GM18861 (cell line): ENCODE results near the gene HSF4.

Experiments used
- ATAC-seq: cut with Tn5 transposase; IDR thresholded peaks from one replicate; pipeline ENCODE4 v1.9.1; 2021; ENCODE audit not compliant: unreplicated experiment

The HSF4 gene

DNA sequence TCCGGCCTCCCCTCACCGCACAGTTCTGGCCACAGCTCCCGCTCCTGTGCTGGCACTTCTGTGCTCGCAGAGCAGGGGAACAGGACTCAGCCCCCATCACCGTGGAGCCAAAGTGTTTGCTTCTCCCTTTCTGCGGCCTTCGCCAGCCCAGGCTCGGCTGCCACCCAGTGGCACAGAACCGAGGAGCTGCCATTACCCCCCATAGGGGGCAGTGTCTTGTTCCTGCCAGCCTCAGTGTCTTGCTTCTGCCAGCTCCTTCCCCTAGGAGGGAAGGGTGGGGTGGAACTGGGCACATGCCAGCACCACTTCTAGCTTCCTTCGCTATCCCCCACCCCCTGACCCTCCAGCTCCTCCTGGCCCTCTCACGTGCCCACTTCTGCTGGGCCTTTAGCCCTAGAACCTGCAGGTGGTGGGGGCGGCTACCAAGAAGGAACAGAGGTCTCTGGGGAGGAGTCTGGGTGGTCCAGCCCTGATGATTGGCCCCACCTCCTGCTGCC is 33.7 kb downstream of the HSF4 start:
- ATAC-seq, result no peak

DNA sequence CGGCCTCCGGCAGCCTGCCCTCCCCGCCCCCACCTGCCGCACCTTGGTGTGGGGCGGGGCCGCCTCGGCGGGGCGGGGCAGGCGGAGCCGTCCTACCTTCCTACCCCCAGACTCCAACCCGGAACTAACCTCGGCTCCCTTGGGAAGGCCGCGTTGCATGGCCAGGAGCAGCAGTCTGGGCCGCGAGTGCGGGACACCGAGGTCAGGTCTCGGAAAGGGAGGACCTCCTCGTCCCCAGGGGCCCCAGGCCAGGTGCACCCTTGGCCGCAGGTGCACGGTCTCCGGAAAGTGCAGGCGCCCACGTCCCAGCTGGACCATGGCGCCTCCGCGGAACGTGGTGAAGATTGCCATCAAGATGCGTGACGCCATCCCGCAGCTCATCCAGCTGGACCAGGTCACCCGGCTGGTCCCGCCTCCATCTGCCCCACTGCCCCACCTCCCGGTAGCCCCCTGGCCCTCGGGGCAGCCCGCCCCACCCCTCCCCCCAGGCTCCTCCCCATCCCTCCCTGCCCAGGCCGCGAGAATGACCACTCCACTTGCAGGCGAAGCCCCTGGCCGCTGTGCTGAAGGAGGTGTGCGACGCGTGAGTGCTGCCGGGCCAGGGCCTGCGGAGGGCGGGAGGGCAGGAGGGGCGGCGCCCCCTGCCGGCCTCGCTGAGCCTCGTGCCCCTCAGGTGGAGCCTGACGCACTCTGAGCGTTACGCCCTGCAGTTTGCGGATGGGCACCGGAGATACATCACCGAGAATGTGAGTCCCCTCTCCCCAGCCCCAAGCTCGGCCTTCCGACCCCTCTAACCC is 34.7 kb downstream of the HSF4 start, which contains the start of gene ELMO3:
Gene ELMO3 (plus strand): TSS at position 121 of the 797 bp plus-strand sequence. CDS start 196 bp downstream, at position 317.
- no peak for ATAC-seq

- no peak for ATAC-seq
These were observed 35.3 kb downstream of the HSF4 start for GRCh38 chr16:67199808-67200198.

GRCh38 chr16:67200491-67200890 is 35.9 kb downstream of the HSF4 start:
- ATAC-seq, result no peak

DNA sequence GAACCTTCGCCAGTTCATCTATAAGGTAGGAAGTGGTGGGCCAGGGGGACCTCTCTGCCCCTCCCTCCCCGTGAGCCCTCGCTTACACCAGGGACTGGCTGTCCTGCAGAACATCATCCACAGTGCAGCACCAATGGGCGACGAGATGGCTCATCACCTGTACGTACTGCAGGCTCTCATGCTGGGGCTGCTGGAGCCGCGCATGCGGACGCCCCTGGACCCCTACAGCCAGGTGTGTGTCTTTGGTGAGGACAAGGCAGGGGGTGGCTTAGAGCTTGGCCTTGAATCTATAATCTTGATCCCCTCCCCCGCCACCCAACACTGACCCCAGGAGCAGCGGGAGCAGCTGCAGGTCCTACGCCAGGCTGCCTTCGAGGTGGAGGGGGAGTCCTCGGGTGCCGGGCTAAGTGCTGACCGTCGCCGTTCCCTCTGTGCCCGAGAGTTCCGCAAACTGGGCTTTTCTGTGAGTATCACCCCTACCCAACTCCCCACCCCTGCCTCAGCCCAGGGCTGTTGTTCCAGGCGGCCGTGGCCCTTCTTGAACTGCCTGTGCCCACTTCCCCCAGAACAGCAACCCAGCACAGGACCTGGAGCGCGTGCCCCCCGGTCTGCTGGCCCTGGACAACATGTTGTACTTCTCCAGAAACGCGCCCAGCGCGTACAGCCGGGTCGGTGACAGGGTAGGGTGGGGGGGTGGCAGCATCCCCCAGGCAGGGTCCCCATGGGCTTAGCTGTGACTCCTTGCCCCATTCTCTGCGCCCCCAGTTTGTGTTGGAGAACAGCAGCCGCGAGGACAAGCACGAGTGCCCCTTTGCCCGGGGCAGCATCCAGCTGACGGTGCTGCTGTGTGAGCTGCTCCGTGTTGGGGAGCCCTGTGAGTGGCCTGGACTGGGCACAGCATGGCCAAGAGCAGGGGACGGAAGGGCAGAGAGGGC is 37.1 kb downstream of the HSF4 start:
- no peak for ATAC-seq

GRCh38 chr16:67202426-67202825 is 37.9 kb downstream of the HSF4 start:
- no peak for ATAC-seq

- no peak for ATAC-seq
These were observed 38.5 kb downstream of the HSF4 start for GRCh38 chr16:67202956-67203493.

GRCh38 chr16:67204076-67204475 is 39.5 kb downstream of the HSF4 start:
- no peak for ATAC-seq

DNA sequence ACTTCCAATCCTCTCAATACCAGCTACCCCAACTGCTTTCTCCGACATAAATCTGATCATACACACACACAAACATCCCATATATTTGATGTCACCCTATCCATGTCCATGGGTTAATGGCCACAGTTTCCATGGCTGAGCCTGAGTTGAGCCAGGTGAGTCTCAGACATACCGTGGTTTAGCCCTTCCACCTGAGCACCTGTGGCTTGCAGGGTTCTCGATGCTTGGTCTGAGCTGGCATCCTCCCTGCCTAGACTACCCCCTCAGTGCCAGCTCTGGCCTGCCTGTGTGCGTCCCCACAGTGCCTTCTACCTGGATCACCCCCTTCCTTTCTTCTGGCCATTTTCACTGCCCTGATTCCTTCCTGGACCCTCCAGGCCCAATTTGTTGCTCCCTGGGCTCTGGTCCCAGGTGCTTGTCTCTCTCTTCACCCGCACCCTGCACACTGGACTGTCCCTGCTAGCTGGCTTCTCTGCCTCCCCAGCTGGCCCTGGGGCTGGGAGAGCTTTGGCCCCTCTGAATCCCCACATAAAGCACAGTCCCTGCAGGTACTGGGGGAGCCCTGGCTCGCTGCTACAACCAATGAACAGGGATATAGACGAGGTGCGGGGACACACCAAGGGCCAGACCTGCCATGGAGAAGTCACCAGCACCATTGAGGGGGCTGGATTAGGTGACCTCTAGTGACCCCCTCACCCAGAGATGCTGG is 41.7 kb downstream of the HSF4 start:
- ATAC-seq, result no peak

DNA sequence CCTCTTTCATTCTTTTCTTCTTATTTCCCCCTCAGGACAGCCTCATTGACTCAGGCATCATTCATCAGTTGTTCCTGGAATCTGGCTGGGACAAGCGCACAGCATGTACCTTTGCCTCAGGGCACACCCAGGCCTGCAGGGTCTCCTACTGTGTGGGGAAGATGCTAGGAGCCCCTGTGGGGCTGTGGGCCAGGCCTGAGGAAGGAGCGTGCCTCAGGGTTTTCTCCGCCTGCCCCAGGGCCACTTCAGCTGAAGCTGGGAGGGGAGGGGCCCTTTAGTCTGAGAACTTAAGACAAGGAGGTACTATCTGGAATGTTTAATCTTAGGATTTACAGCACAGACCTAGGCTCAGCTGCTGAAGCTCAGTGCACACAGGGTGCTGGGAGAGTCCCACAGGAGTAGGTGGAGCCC is 42.3 kb downstream of the HSF4 start:
- ATAC-seq, result no peak

DNA sequence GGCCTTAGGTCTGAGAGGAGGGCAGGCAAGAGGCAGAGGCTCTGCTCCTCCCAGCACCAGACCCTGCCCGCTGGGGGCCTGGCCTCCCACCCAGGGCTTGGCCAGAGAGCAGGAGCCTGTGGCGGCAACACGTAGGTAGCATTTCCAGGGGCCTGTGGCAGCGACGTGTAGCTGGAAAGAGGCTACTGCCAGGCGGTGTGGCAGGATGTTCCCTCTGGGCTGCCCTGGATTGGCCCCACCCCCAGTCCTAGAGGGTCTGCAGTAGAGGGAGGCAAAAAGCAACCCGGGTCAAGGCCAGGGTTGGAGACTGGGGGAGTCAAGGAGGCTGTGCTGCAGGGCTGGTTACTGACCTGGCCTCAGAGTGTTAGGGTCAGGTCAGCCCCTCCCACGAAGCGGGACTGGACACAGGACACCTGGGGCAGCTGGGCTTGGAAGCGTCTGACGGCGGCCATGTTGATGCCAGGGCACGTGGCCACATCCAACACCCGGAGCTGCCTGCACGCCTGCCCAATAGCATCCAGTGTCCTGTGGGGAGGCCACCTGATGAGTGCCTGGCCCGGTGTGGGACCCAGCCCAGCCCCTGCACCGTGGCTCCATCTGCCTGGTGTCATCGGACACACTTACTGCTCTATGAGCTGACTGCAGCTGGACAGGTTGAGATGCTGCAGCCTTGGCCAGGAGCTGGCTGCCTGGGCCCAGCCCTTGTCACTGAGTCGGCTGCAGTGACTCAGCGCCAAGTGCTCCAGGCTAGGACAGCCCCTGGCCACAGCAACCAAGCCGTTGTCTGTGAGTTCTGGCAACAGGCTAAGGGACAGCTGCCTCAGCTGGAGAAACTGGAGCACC is 42.9 kb downstream of the HSF4 start:
- ATAC-seq, result no peak

- no peak for ATAC-seq
These were observed 43.8 kb downstream of the HSF4 start for GRCh38 chr16:67208154-67208896.

DNA sequence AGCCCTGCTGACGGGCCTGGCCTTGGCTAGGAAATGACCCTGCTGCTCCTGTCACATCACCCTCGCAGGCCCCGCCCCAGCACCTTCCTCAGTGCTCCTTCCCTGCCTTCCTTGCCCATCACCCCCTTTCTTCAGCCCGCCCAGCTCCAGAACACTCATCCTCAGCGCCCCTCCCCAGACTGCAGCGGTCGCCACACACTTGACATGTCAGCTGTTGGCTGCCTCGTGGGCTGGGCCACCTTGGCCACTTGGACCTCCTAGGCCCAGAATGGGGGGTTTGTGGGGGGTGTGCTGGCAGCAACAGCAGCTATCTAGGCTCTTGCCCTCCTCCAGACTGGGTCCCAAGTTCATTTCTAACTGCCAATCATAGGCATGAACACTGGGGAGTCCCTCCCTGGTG is 45.0 kb downstream of the HSF4 start:
- ATAC-seq, result no peak

DNA sequence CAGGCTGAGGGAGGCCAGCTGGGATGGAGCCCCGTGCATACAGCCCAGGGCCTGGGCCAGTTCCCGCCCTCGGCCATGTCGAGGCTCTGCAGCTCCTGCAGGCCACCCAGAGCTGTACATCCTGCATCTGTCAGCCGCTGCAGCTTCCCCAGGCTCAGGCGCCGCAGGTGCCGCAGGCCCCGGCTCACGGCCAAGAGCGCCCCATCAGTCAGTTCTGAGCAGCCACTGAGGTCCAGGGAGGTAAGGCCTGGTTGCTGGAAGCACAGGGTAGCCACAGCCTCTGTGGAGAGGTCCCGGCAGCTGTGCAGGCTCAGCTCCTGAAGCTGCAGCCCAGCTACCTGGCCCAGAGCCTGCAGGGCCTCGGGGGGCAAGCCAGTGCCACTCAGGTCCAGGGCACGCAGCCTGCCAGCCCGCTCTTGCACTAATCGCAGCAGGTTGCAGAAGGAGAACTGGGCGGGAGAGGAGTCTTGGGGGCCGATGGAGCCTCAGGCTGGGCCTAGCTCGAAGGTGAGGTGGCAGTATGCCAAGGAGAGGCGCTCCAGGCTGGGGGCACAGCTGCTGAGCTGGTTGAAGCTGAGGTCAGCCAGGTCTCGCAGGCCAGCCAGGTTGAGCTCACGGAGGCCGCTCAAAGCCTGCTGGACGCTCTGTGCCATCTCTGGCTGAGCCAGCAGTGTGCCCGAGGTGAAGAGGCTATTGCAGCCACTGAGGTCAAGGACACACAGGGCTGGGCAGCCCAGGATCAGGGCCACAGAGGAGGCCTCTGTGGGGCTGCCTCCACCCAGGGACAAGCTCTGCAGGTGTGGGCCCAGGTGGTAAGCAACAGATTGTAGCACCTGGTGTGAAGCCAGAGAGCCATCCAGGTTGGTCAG is 45.8 kb downstream of the HSF4 start:
- no peak for ATAC-seq

GRCh38 chr16:67211674-67212073 is 47.1 kb downstream of the HSF4 start:
- ATAC-seq, result no peak

DNA sequence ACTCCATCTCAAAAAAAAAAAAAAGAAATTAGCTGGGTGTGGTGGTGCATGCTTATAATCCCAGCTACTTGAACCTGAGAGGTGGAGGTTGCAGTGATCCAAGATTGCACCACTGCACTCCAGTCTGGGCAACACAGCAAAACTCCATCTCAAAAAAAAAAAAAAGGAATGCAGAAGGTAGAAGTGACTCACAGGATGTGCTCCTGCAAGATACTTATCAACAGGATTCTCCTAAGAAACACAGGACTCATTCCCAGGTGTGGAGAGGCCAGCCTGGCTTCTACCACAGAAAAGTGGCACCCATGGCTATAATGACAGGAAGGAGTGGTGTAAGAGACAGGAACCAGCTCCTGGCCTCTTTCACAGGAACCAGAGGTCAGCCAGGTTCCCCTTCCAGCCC is 48.2 kb downstream of the HSF4 start:
- no peak for ATAC-seq

DNA sequence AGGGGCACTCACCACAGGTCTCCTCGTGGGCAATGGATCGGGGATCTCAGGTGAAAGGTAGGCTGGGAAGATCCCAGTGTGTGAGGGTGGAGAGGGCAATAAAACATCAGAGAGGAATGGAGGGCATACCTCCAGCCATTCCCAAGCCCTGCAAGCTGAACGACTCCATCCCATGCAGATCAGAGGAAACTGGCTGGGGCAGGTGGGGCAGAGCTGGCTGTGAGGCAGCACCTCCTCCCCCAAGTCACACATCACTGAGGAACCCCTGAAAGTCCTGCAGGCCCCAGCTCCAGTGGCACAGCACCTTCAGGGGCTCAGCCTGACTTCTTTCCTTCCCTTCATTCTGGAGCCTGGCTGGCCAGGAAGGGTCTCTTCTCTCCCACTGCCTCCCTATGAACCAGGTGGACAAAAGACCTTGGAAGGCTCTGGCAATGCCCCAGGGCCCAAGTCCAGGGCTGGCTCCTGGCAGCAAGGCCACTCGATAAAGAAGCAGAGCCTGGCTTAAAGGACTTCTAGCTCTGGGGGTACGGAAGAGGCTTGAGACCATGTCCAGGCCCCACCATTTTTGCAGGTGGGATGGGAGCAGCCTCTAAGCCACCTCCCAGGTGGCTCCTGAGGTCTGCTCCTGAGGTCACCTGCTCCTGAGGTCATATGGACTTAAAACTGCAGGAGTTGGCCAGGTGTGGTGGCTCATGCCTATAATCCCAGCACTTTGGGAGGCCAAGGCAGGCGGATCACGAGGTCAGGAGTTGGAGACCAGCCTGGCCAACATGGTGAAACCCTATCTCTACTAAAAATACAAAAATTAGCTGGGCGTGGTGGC is 48.9 kb downstream of the HSF4 start:
- ATAC-seq, result no peak
